CD4-positive, alpha-beta T cell treated with Interleukin-2 at 100 ng/mL for 4 hours (primary cell): ENCODE results near the gene TMEM221.

ENCODE experiments used
- DNase-seq: peaks from one replicate; pipeline ENCODE4 v3.0.0-alpha.2; 2020; ENCODE audit warnings: low spot score

The TMEM221 gene

GRCh38 chr19:17471410-17472125 is 23.1 kb upstream of the TMEM221 start:
- no peak for DNase-seq

GRCh38 chr19:17470068-17470841 is 21.8 kb upstream of the TMEM221 start, which contains the start of gene SLC27A1:
SLC27A1 (plus strand) TSS chr19:17470524; CDS start chr19:17470541, 17 bp downstream.
- peak; percentile 93 for DNase-seq

- DNase-seq = peak; percentile 95
These were observed 21.1 kb upstream of the TMEM221 start for GRCh38 chr19:17469481-17470067.

- DNase-seq = no peak
These were observed 20.6 kb upstream of the TMEM221 start for GRCh38 chr19:17469092-17469480.

GRCh38 chr19:17468302-17469091 is 20.0 kb upstream of the TMEM221 start:
- no peak for DNase-seq

GRCh38 chr19:17467471-17468301 is 19.2 kb upstream of the TMEM221 start:
- DNase-seq = no peak

- no peak for DNase-seq
These were observed 18.0 kb upstream of the TMEM221 start for GRCh38 chr19:17466487-17466850.

- DNase-seq = no peak
These were observed 12.1 kb upstream of the TMEM221 start, which contains the start of gene NXNL1 for GRCh38 chr19:17460372-17461230. NXNL1 (minus strand) TSS chr19:17460926; CDS start chr19:17460869, 57 bp downstream.

- no peak for DNase-seq
These were observed 10.5 kb upstream of the TMEM221 start for GRCh38 chr19:17458970-17459369.

- DNase-seq = no peak
These were observed 9.1 kb upstream of the TMEM221 start for GRCh38 chr19:17457616-17458015.

GRCh38 chr19:17456127-17456526 is 7.7 kb upstream of the TMEM221 start:
- DNase-seq = no peak

- no peak for DNase-seq
These were observed 7.0 kb upstream of the TMEM221 start for GRCh38 chr19:17455308-17456123.

GRCh38 chr19:17454576-17455071 is 6.2 kb upstream of the TMEM221 start:
- no peak for DNase-seq

- no peak for DNase-seq
These were observed 3.4 kb upstream of the TMEM221 start for GRCh38 chr19:17451820-17452219.

GRCh38 chr19:17450264-17451075 is 2.0 kb upstream of the TMEM221 start:
- peak; percentile 57 for DNase-seq

GRCh38 chr19:17447704-17448130 is 751 bp downstream of the TMEM221 start:
- DNase-seq = no peak

GRCh38 chr19:17445526-17446165 is 2.8 kb downstream of the TMEM221 start:
- no peak for DNase-seq
